MCF 10A (cell line): Measurements from ENCODE around the gene CNTN2. TPM values are rescaled to one million over a fixed set of nuclear protein-coding genes. Genes with fewer than 3 reads are reported as not detected.

Source experiments
- BruUV-seq: library from RNA; stranded (reverse); fragments of 400-500 nt; replicated peaks from 2 replicates; lab custom pipeline; 2021; lab: Mats Ljungman, UMichigan
- CTCF ChIA-PET: fragments of 300-600 bp; sonication (Branson Sonifier 250); formaldehyde crosslinking; extraction: SDS; loops from one replicate; lab custom pipeline; 2021; ENCODE audit warnings: antibody characterized with exemption, inconsistent platforms; lab: Yijun Ruan, JAX
- POLR2A ChIA-PET: fragments of 300-600, 350-650 bp; sonication (Branson Sonifier 250); formaldehyde crosslinking; extraction: SDS; loops from one replicate; lab custom pipeline; 2020; ENCODE audit warnings: antibody characterized with exemption, inconsistent platforms; lab: Yijun Ruan, JAX
- DNase-seq: peaks from one replicate; pipeline ENCODE4 v3.0.0-alpha.2; 2018; ENCODE audit not compliant: unreplicated experiment
- H3K27ac Mint-ChIP-seq: one replicate; pipeline ENCODE4 v1.8.0; 2022; ENCODE audit warnings: mild to moderate bottlenecking, low read depth, mixed read lengths; ENCODE audit not compliant: unreplicated experiment
- H3K27me3 Mint-ChIP-seq: one replicate; pipeline ENCODE4 v1.8.0; 2022; ENCODE audit warnings: mixed read lengths; ENCODE audit not compliant: insufficient read depth, unreplicated experiment
- H3K36me3 Mint-ChIP-seq: one replicate; pipeline ENCODE4 v1.8.0; 2022; ENCODE audit warnings: mild to moderate bottlenecking, moderate library complexity, mixed read lengths; ENCODE audit not compliant: insufficient read depth, unreplicated experiment
- H3K4me1 Mint-ChIP-seq: one replicate; pipeline ENCODE4 v1.8.0; 2022; ENCODE audit warnings: mixed read lengths; ENCODE audit not compliant: insufficient read depth, unreplicated experiment
- H3K4me3 Mint-ChIP-seq: one replicate; pipeline ENCODE4 v1.8.0; 2022; ENCODE audit warnings: mild to moderate bottlenecking, moderate library complexity, mixed read lengths; ENCODE audit not compliant: unreplicated experiment
- H3K9me3 Mint-ChIP-seq: one replicate; pipeline ENCODE4 v1.8.0; 2022; ENCODE audit warnings: mixed read lengths; ENCODE audit not compliant: unreplicated experiment
- intact Hi-C: fragments of 100-400 bp; cut with micrococcal nuclease; formaldehyde crosslinking; loops from 2 replicates; pipeline ENCODE4 v1.14.1; 2022
- total RNA-seq: library from RNA; stranded (reverse); gene quantifications from 2 replicates; pipeline ENCODE4 v1.2.3, GENCODE V29; 2022
- TF ChIP-seq, protein P1 (sequence below): fragments of 200-600 bp; IDR thresholded peaks from one replicate; pipeline ENCODE4 v1.8.0; 2022; ENCODE audit warnings: antibody characterized with exemption, mild to moderate bottlenecking; ENCODE audit not compliant: unreplicated experiment

CNTN2 gene
- total RNA-seq, 1 experiment from 2014 or later: 0.05 TPM

DNA sequence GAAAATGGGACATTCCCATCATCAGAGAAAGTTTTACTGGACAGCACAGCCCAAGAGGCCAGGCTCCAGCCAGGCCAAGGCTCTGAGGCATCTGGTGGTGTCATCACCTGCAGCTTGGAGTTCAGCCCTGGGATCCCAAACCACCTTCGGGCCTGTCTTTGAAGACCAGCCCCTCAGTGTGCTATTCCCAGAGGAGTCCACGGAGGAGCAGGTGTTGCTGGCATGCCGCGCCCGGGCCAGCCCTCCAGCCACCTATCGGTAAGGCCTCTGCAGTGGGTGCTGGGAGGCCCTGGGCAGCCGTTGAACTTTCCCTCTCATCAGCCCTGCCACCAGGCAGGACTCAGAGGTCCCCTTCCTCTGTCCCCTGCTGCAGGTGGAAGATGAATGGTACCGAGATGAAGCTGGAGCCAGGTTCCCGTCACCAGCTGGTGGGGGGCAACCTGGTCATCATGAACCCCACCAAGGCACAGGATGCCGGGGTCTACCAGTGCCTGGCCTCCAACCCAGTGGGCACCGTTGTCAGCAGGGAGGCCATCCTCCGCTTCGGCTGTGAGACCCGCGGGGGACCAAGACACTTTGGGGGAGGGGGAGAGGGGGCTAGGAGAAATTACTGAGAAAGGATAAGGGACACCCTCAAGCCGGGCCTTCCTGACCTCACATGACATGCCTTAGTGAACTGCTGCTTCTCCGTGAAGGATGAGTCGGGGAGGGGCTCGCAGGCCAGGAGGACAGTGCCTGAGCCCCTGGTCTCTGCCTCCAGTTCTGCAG lies 15.0 kb downstream of the CNTN2 start:
- no TSS peak for BruUV-seq
- intact Hi-C loops: no loop called here
- Mint-ChIP-seq H3K27ac (no peak overlapping the region), H3K36me3 (no peaks in the 10 kb centered on the region), H3K4me3 (no peak overlapping the region), H3K27me3 (peaks cover 58% of the 10 kb centered on the region), H3K9me3 (no peaks in the 10 kb centered on the region), H3K4me1 (no peaks in the 10 kb centered on the region)
- POLR2A ChIA-PET: no interaction called here
- TF ChIP-seq, protein P1, sequence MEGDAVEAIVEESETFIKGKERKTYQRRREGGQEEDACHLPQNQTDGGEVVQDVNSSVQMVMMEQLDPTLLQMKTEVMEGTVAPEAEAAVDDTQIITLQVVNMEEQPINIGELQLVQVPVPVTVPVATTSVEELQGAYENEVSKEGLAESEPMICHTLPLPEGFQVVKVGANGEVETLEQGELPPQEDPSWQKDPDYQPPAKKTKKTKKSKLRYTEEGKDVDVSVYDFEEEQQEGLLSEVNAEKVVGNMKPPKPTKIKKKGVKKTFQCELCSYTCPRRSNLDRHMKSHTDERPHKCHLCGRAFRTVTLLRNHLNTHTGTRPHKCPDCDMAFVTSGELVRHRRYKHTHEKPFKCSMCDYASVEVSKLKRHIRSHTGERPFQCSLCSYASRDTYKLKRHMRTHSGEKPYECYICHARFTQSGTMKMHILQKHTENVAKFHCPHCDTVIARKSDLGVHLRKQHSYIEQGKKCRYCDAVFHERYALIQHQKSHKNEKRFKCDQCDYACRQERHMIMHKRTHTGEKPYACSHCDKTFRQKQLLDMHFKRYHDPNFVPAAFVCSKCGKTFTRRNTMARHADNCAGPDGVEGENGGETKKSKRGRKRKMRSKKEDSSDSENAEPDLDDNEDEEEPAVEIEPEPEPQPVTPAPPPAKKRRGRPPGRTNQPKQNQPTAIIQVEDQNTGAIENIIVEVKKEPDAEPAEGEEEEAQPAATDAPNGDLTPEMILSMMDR: no peak
- CTCF ChIA-PET: interaction anchor here (0.6 to 6.6 kb wide), 3 partner anchors 68 to 664 kb away, joined by 3 to 272 read pairs (median 4); no protein-coding TSS in a partner anchor
- DNase-seq: no peak

GRCh38 chr1:205058853-205059252 lies 15.8 kb downstream of the CNTN2 start:
- Mint-ChIP-seq H3K4me1 (no peaks in the 10 kb centered on the region), H3K36me3 (no peaks in the 10 kb centered on the region), H3K27ac (no peak overlapping the region), H3K9me3 (no peaks in the 10 kb centered on the region), H3K4me3 (no peak overlapping the region), H3K27me3 (peaks cover 49% of the 10 kb centered on the region)
- DNase-seq: no peak
- TF ChIP-seq, protein P1: no peak
- ChIA-PET POLR2A (interaction anchor here (1.6 kb wide), 1 partner anchor 69 kb away, joined by 4 read pairs; no protein-coding TSS in a partner anchor), CTCF (interaction anchor here (0.6 to 6.6 kb wide), 4 partner anchors 17 to 250 kb away, joined by 3 to 272 read pairs (median 98); no protein-coding TSS in a partner anchor)
- no TSS peak for BruUV-seq
- intact Hi-C loops: no loop called here

GRCh38 chr1:205059660-205060059 lies 16.6 kb downstream of the CNTN2 start:
- DNase-seq: no peak
- H3K27me3 Mint-ChIP-seq: peaks cover 41% of the 10 kb centered on the region
- H3K4me1 Mint-ChIP-seq: no peaks in the 10 kb centered on the region
- TF ChIP-seq, protein P1: no peak
- intact Hi-C loops: no loop called here
- BruUV-seq: no TSS peak
- H3K27ac Mint-ChIP-seq: no peak overlapping the region
- no peaks in the 10 kb centered on the region for H3K36me3 Mint-ChIP-seq
- H3K9me3 Mint-ChIP-seq: no peaks in the 10 kb centered on the region
- H3K4me3 Mint-ChIP-seq: no peak overlapping the region
- CTCF ChIA-PET: interaction anchor here (1.2 to 6.6 kb wide), 9 partner anchors 9 to 118 kb away, joined by 5 to 272 read pairs (median 47); partner anchors contain the start of genes CNTN2 and RBBP5
- POLR2A ChIA-PET: interaction anchor here (1.6 kb wide), 1 partner anchor 70 kb away, joined by 4 read pairs; no protein-coding TSS in a partner anchor

- ChIA-PET CTCF (interaction anchor here (0.6 to 6.6 kb wide), 65 partner anchors 9 to 523 kb away, joined by 3 to 331 read pairs (median 7); partner anchors contain the start of genes CNTN2, RBBP5 and TMEM81), POLR2A (interaction anchor here (1.2 to 2.1 kb wide), 3 partner anchors 69 to 85 kb away, joined by 4 to 14 read pairs (median 6); no protein-coding TSS in a partner anchor)
- Mint-ChIP-seq H3K4me1 (no peaks in the 10 kb centered on the region), H3K4me3 (no peak overlapping the region), H3K9me3 (no peaks in the 10 kb centered on the region), H3K27me3 (peaks cover 30% of the 10 kb centered on the region), H3K27ac (no peak overlapping the region), H3K36me3 (no peaks in the 10 kb centered on the region)
- no peak for DNase-seq
- TF ChIP-seq, protein P1: no peak
- BruUV-seq: no TSS peak
- intact Hi-C loops: loop anchor here (1.0 kb wide), 3 partner anchors 71 to 196 kb away; no protein-coding TSS in a partner anchor
Measured at GRCh38 chr1:205060746-205061145, 17.7 kb downstream of the CNTN2 start.
